GM12801 (cell line): ENCODE measurements around the gene SURF1.

Source experiments
- CTCF ChIP-seq: IDR thresholded peaks from one replicate; pipeline ENCODE4 v1.5.1; 2011; ENCODE audit warnings: control low read depth; ENCODE audit not compliant: insufficient read length; ENCODE audit errors: extremely low read depth

Gene SURF1

GRCh38 chr9:133345596-133345995, 10.7 kb downstream of the SURF1 start:
- no peak for TF ChIP-seq CTCF

DNA sequence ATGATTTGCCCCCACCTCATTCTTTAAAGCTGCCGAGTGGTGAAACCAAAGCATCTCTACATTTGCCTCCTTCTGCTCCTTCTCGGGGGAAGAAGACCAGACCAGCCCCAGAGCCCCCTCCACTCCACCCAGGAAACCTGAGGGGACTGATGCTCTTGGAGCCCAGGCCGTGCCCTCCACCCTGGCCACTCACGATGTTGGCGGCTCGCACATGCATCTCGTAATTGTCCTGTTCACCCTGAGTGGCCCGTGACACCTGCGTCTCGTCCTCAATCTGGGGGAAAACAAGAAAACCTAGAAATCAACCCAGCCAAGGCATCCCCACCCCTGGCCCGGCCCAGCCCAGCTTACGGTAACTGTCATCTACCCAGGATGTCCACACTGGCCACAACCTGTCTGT, 11.3 kb downstream of the SURF1 start:
- no peak for TF ChIP-seq CTCF

GRCh38 chr9:133344071-133344470, 12.2 kb downstream of the SURF1 start:
- no peak for TF ChIP-seq CTCF

GRCh38 chr9:133342570-133342969, 13.7 kb downstream of the SURF1 start:
- no peak for TF ChIP-seq CTCF

GRCh38 chr9:133342069-133342406, 14.2 kb downstream of the SURF1 start:
- TF ChIP-seq CTCF = no peak

DNA sequence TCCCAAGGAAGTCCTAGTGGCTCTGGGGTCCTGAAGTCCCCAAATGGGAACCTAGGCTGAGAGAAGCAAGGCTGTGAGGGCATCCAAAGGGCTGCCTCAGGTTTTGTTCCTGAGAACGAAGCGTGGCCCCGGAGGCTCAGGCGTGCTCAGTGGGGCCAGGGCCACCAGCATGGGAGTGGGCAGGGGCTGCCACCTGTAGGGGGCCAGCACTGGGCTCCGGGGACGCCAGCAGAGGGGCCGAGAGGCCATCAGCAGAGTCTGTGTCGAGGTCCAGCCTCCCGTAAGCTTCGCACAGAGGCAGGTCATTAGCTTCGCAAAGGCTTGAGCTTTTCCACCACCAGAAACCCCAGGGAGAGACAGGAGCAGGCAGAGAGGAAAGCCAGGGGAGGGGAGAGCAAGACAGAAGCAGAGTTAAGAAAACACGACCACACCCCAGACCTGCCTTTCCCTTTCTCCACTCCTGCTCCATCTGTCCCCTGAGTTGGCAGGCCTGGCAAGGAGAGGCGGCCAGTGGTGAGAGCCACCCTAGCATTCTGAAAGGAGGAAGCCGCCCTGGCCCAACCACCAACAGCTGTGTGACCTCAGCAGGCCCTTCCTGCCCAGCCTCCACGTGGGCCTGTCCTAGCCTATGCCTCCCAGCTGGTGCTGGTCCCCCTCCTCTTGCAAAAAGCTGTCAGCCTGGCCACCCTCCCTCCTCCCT, 14.8 kb downstream of the SURF1 start:
- no peak for TF ChIP-seq CTCF

GRCh38 chr9:133340916-133341315, 15.4 kb downstream of the SURF1 start:
- TF ChIP-seq CTCF = no peak
